Measurements from ENCODE around the gene HNRNPR. TPM values are rescaled to one million over a fixed set of nuclear protein-coding genes. Genes with fewer than 3 reads are reported as not detected.

HNRNPR gene
- total RNA-seq: 100 to 1,000 TPM in 2 of 4 donors, 10 to 100 TPM in 2; 29.7 to 230 (median 116) TPM

GRCh38 chr1:23344111-23344986 is at the start of gene HNRNPR:
TSS of gene HNRNPR (minus strand) at chr1:23344284. CDS start at chr1:23341008, 3,276 bp downstream.
- no peaks in the 10 kb centered on the region for H3K9me3 ChIP-seq
- no peaks in the 10 kb centered on the region for H3K27me3 ChIP-seq
- TF ChIP-seq POLR2A (IDR thresholded peaks at IDR 0.05) (peak; percentile 70 to 94), CTCF (IDR thresholded peaks at IDR 0.05) (peak in 2 of 4 experiments; percentile 21 to 24)
- no peaks in the 10 kb centered on the region for H3K36me3 ChIP-seq
- H3K4me1 ChIP-seq: peaks cover 0 to 3% of the 10 kb centered on the region in 2 donors
- intact Hi-C loops (cut with DNase I; ENCODE audit: low total_unique reads): loop anchor here (2.0 kb wide), 1 partner anchor 24 kb away; the partner anchor contains the start of gene ZNF436
- DNase-seq: peak; percentile 100
- peak within 1 kb of the TSS; percentile 78 to 80 for H3K4me3 ChIP-seq
- H3K27ac ChIP-seq: peak within 1 kb of the TSS; percentile 95 to 99

DNA sequence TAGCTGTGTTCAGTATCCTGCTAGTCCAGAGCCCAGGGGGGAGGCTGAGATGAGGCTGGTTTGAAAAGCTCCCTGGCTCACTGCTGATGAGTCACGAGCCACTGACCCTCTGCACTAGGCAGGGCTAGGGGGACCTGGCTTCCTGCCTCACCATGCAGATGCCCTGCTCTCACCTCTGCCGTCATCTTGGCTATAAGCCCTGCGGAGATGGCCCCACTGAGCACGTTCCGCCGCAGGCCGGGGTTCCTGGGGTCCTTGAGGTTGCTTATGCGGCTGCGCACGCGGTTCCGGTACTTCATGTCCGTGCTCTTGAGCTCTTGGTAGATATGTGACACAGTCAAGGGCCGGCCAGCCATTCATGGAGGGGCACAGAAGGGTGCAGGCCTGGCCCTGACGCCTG is 49.6 kb upstream of the HNRNPR start:
- Histone ChIP-seq H3K9me3 (no peaks in the 10 kb centered on the region), H3K27me3 (no peaks in the 10 kb centered on the region), H3K27ac (peak overlapping the region; percentile 66 to 84), H3K36me3 (no peaks in the 10 kb centered on the region), H3K4me3 (no peak overlapping the region), H3K4me1 (peaks cover 0 to 6% of the 10 kb centered on the region in 2 donors)
- intact Hi-C loops (cut with DNase I; ENCODE audit: low total_unique reads): no loop called here
- TF ChIP-seq CTCF (IDR thresholded peaks at IDR 0.05): no peak
- TF ChIP-seq POLR2A (IDR thresholded peaks at IDR 0.05): no peak
- DNase-seq: peak; percentile 84

DNA sequence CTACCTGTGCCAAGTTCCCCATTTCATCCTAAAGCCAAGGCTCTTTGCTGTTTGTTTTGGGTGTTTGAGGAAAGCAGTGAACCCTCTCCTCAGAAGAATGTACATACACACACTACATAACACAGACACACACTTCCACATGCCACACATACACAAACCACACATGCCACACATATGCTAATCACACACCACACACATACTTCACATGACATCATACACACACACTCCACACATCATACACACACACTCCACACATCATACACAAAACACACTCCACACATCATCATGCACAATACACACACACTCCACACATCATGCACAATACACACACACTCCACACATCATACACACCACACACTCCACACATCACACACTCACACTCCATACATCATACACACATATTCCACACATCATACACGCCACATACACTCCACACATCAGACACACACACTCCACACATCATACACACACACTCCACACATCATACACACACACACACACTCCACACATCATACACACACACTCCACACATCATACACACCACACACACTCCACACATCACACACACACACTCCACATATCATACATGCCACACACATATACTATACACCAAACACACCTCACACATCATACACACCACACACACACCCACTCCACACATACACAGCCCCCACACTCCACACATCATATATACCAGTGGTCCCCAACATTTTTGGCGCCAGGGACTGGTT is 48.2 kb upstream of the HNRNPR start:
- TF ChIP-seq CTCF (IDR thresholded peaks at IDR 0.05) (no peak), POLR2A (IDR thresholded peaks at IDR 0.05) (no peak)
- Histone ChIP-seq H3K36me3 (no peaks in the 10 kb centered on the region), H3K4me3 (no peak overlapping the region), H3K27me3 (no peaks in the 10 kb centered on the region), H3K27ac (no peak overlapping the region), H3K4me1 (peaks cover 0 to 6% of the 10 kb centered on the region in 2 donors), H3K9me3 (no peaks in the 10 kb centered on the region)
- DNase-seq: no peak
- intact Hi-C loops (cut with DNase I; ENCODE audit: low total_unique reads): no loop called here

DNA sequence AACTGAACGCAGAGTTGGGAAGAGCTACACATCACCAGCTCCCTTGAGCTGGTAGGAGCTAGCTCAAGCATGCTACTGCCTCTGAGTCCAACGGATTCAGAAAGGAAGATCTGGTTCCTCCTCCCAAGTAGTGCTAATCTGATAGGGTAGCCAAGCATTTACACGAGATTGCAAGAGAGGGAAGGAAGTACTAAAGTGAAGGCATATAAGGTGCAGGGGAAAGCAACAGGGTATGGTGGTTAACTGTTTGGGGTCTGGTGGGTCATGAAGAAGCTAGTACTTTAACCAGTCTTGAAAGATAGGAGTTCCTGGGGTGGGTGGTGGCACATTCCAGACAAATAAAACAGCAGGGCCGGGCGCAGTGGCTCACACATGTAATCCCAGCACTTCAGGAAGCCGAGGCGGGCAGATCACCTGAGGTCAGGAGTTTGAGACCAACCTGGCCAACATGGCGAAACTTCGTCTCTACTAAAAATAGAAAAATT is 45.8 kb upstream of the HNRNPR start:
- H3K36me3 ChIP-seq: no peaks in the 10 kb centered on the region
- H3K27ac ChIP-seq: no peak overlapping the region
- intact Hi-C loops (cut with DNase I; ENCODE audit: low total_unique reads): no loop called here
- DNase-seq: no peak
- no peaks in the 10 kb centered on the region for H3K4me1 ChIP-seq
- TF ChIP-seq CTCF (IDR thresholded peaks at IDR 0.05) (no peak), POLR2A (IDR thresholded peaks at IDR 0.05) (no peak)
- H3K4me3 ChIP-seq: no peak overlapping the region
- H3K27me3 ChIP-seq: no peaks in the 10 kb centered on the region
- H3K9me3 ChIP-seq: no peaks in the 10 kb centered on the region

Measured in uterus (tissue), 4 donors.